OCI-LY7 (cell line): ENCODE data around the gene BIK. TPM values are rescaled to one million over a fixed set of nuclear protein-coding genes. Genes with fewer than 3 reads are reported as not detected.

Source experiments
- BruUV-seq: library from RNA; stranded (reverse); fragments of 400-500 nt; replicated peaks from 2 replicates; lab custom pipeline; 2021; lab: Mats Ljungman, UMichigan
- CTCF ChIA-PET: fragments of 300-600 bp; sonication (Branson Sonifier 250); formaldehyde crosslinking; loops from one replicate; lab custom pipeline; 2022; ENCODE audit warnings: antibody characterized with exemption; ENCODE audit not compliant: unreplicated experiment; lab: Charles Lee
- POLR2A ChIA-PET: fragments of 300-600 bp; sonication (Branson Sonifier 250); formaldehyde crosslinking; loops from one replicate; lab custom pipeline; 2022; ENCODE audit warnings: antibody characterized with exemption; lab: Charles Lee
- DNase-seq: peaks from one replicate; pipeline ENCODE4 v3.0.0-alpha.2; 2015; ENCODE audit warnings: low spot score
- H2AFZ ChIP-seq: fragments of 200-600 bp; sonication (generic), shearing (Covaris generic); 2 replicates; pipeline ENCODE4 v1.6.1; 2014; ENCODE audit warnings: mild to moderate bottlenecking, antibody characterized with exemption, low read length, moderate library complexity
- H3K27ac ChIP-seq: fragments of 200-600 bp; sonication (generic); 2 replicates; pipeline ENCODE4 v1.5.1; 2014; ENCODE audit warnings: mixed run types, low read depth, mild to moderate bottlenecking, moderate library complexity, low read length, inconsistent platforms; ENCODE audit not compliant: poor library complexity, severe bottlenecking
- H3K36me3 ChIP-seq: fragments of 200-600 bp; sonication (generic); 2 replicates; pipeline ENCODE4 v1.6.1; 2014; ENCODE audit warnings: mild to moderate bottlenecking, antibody characterized with exemption, low read length, moderate library complexity, mixed read lengths; ENCODE audit not compliant: insufficient read depth
- H3K4me1 ChIP-seq: fragments of 200-600 bp; sonication (generic); 2 replicates; pipeline ENCODE4 v1.5.1; 2014; ENCODE audit warnings: mild to moderate bottlenecking, low read length; ENCODE audit not compliant: insufficient read depth, poor library complexity, severe bottlenecking
- H3K4me2 ChIP-seq: fragments of 200-600 bp; sonication (generic); 2 replicates; pipeline ENCODE4 v1.6.1; 2014; ENCODE audit warnings: mild to moderate bottlenecking, low read length
- H3K4me3 ChIP-seq: fragments of 200-600 bp; sonication (generic); 2 replicates; pipeline ENCODE4 v1.5.1; 2014; ENCODE audit warnings: mild to moderate bottlenecking, low read depth, low read length; ENCODE audit not compliant: poor library complexity, severe bottlenecking
- H3K79me2 ChIP-seq: fragments of 200-600 bp; sonication (generic); 2 replicates; pipeline ENCODE4 v1.6.1; 2016; ENCODE audit warnings: low read depth, mild to moderate bottlenecking, low read length, moderate library complexity, mixed read lengths; ENCODE audit not compliant: insufficient read depth
- H3K9me2 ChIP-seq: fragments of 200-600 bp; sonication (generic); 2 replicates; pipeline ENCODE4 v1.6.1; 2016; ENCODE audit warnings: mild to moderate bottlenecking, low read length, mixed read lengths; ENCODE audit not compliant: insufficient read depth
- H3K9me3 ChIP-seq: fragments of 200-600 bp; sonication (generic); 2 replicates; pipeline ENCODE4 v1.6.1; 2014; ENCODE audit warnings: mild to moderate bottlenecking, mixed run types, low read length, mixed read lengths
- H4K20me1 ChIP-seq: fragments of 200-600 bp; sonication (generic); 2 replicates; pipeline ENCODE4 v1.6.1; 2014; ENCODE audit warnings: mild to moderate bottlenecking, antibody characterized with exemption, low read length, moderate library complexity, mixed read lengths; ENCODE audit not compliant: insufficient read depth
- CTCF ChIP-seq: fragments of 200-600 bp; sonication (generic); conservative IDR thresholded peaks from 2 replicates; pipeline ENCODE4 v1.5.1; 2014; ENCODE audit warnings: mild to moderate bottlenecking, antibody characterized with exemption, low read length, moderate library complexity, mixed read lengths
- EZH2phosphoT487 ChIP-seq: fragments of 200-600 bp; sonication (generic); IDR thresholded peaks from 2 replicates; pipeline ENCODE4 v1.6.1; 2018; ENCODE audit warnings: low read depth, borderline replicate concordance, mild to moderate bottlenecking, mixed run types, antibody characterized with exemption, low read length, moderate library complexity, mixed read lengths
- intact Hi-C: fragments of 100-400 bp; cut with micrococcal nuclease; formaldehyde crosslinking; loops from one replicate; pipeline ENCODE4 v1.10.0; 2022; ENCODE audit not compliant: unreplicated experiment
- total RNA-seq, 2 experiments: library from RNA; depleted of rRNA in 1 of 2; stranded (reverse); fragments of >200 nt in 1 of 2; shearing (Covaris generic) in 1 of 2; gene quantifications; 2 replicates each; pipeline ENCODE4 v1.2.3, GENCODE V29; 2014 to 2022

Gene BIK
- total RNA-seq, 2 experiments from 2014 or later, result 88.4 to 143 TPM

DNA sequence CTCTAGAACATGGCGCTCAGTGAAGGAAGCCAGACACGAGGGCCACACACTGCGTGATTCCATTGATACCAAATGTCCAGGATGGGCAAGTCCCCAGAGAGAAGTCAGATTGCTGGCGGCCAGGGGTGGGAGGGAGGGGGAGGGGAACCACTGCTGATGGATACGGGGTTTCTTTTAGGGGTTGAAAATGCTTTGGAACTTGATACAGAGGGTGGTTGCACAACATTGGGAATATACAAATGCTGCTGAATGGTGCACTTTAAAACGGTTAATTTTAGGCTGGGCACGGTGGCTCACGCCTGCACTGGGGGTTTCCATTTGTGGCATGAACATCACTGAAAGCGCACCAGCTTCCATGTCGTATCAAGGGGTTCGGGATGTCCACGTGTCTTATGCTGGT is 45.9 kb downstream of the BIK start:
- no peak overlapping the region for H3K27ac ChIP-seq
- no peaks in the 10 kb centered on the region for H4K20me1 ChIP-seq
- H3K79me2 ChIP-seq, result no peaks in the 10 kb centered on the region
- H2AFZ ChIP-seq, result no peak overlapping the region
- intact Hi-C loops, result no loop called here
- TF ChIP-seq CTCF (no peak), EZH2phosphoT487 (no peak)
- H3K4me1 ChIP-seq, result peaks cover 12% of the 10 kb centered on the region
- no peaks in the 10 kb centered on the region for H3K9me2 ChIP-seq
- no peak for DNase-seq
- CTCF ChIA-PET, result no interaction called here
- H3K9me3 ChIP-seq, result no peaks in the 10 kb centered on the region
- H3K4me3 ChIP-seq, result no peak overlapping the region
- BruUV-seq, result no TSS peak
- no peaks in the 10 kb centered on the region for H3K36me3 ChIP-seq
- no peak overlapping the region for H3K4me2 ChIP-seq
- POLR2A ChIA-PET, result no interaction called here

GRCh38 chr22:43157874-43158546 is 47.5 kb downstream of the BIK start:
- Histone ChIP-seq H3K36me3 (no peaks in the 10 kb centered on the region), H3K4me1 (peaks cover 1% of the 10 kb centered on the region), H2AFZ (no peak overlapping the region), H3K9me2 (no peaks in the 10 kb centered on the region), H4K20me1 (no peaks in the 10 kb centered on the region), H3K4me2 (no peak overlapping the region), H3K79me2 (no peaks in the 10 kb centered on the region), H3K9me3 (no peaks in the 10 kb centered on the region), H3K4me3 (no peak overlapping the region), H3K27ac (no peak overlapping the region)
- DNase-seq, result no peak
- no TSS peak for BruUV-seq
- POLR2A ChIA-PET, result no interaction called here
- CTCF ChIA-PET, result interaction anchor here (0.6 kb wide), 1 partner anchor 66 kb away, joined by 5 read pairs; no protein-coding TSS in a partner anchor
- intact Hi-C loops, result no loop called here
- TF ChIP-seq CTCF, result no peak
- no peak for TF ChIP-seq EZH2phosphoT487

DNA sequence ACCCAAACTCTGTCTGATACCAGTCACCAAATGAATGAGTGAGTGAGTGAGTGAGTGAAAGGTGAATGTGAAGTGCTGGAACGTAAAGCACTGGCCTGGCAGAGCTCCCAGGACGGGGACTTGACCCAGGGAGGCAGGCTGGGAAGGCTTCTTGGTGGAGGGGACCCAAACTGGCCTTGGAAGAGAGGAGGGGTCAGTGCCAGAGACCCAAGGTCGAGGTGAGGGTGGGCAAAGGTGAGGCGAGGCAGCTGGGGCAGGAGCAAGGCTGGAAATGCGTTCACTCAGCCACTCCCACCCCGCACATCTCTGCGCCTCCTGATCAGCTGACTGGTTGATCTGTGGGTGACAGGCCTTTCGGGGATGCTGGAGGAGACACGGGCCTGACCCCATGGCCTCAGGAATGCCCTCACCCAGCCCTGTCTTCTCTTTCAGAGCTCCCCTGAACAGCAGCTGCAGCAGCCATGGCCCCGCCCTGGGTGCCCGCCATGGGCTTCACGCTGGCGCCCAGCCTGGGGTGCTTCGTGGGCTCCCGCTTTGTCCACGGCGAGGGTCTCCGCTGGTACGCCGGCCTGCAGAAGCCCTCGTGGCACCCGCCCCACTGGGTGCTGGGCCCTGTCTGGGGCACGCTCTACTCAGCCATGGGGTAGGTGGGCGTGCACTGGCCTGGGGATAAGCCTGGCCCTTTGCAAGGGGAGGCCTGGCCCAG is 48.4 kb downstream of the BIK start:
- no peaks in the 10 kb centered on the region for H3K4me1 ChIP-seq
- no TSS peak for BruUV-seq
- no peaks in the 10 kb centered on the region for H3K9me3 ChIP-seq
- H3K36me3 ChIP-seq, result no peaks in the 10 kb centered on the region
- TF ChIP-seq EZH2phosphoT487, result no peak
- H3K27ac ChIP-seq, result no peak overlapping the region
- DNase-seq, result no peak
- CTCF ChIA-PET, result interaction anchor here (0.6 kb wide), 1 partner anchor 67 kb away, joined by 5 read pairs; no protein-coding TSS in a partner anchor
- intact Hi-C loops, result no loop called here
- H4K20me1 ChIP-seq, result no peaks in the 10 kb centered on the region
- no peak overlapping the region for H3K4me2 ChIP-seq
- no peak overlapping the region for H2AFZ ChIP-seq
- H3K9me2 ChIP-seq, result no peaks in the 10 kb centered on the region
- POLR2A ChIA-PET, result no interaction called here
- H3K4me3 ChIP-seq, result no peak overlapping the region
- no peaks in the 10 kb centered on the region for H3K79me2 ChIP-seq
